ENCODE results near the gene ETV2. TPM values are rescaled to one million over a fixed set of nuclear protein-coding genes. Genes with fewer than 3 reads are reported as not detected.
A peak's percentile ranks its signal among the peaks of the same experiment; 100 is the strongest.
"Not testable (repeated sequence)": the region's sequence is repeated elsewhere in the genome, so short reads cannot be mapped to it uniquely, and the experiment has no call there.

Gene ETV2, protein sequence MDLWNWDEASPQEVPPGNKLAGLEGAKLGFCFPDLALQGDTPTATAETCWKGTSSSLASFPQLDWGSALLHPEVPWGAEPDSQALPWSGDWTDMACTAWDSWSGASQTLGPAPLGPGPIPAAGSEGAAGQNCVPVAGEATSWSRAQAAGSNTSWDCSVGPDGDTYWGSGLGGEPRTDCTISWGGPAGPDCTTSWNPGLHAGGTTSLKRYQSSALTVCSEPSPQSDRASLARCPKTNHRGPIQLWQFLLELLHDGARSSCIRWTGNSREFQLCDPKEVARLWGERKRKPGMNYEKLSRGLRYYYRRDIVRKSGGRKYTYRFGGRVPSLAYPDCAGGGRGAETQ
- polyA plus RNA-seq (ENCODE audit: insufficient read length in 4 of 4) = 1 to 10 TPM; 1.7 to 3.3 (median 2.3) TPM

DNA sequence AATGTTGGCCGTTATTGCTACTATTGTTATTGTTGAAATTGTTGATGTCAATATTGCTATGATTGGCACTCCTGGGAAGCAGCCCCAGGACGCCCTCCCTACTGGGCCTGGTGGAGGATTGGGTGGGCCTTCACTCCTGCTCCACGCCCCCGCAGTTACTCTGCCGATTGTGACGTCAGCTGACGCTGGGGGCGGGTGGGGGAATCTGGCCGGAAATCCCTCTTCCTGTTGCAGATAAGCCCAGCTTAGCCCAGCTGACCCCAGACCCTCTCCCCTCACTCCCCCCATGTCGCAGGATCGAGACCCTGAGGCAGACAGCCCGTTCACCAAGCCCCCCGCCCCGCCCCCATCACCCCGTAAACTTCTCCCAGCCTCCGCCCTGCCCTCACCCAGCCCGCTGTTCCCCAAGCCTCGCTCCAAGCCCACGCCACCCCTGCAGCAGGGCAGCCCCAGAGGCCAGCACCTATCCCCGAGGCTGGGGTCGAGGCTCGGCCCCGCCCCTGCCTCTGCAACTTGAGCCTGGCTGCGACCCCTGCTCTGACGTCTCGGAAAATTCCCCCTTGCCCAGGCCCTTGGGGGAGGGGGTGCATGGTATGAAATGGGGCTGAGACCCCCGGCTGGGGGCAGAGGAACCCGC, at the start of gene ETV2:
ETV2 (plus strand) TSS at position 231 of the 637 bp plus-strand sequence. CDS start 716 bp downstream, outside the sequence.
- no peak for DNase-seq (ENCODE audit: low read depth in 4 of 4, low spot score in 3 of 4)

DNA sequence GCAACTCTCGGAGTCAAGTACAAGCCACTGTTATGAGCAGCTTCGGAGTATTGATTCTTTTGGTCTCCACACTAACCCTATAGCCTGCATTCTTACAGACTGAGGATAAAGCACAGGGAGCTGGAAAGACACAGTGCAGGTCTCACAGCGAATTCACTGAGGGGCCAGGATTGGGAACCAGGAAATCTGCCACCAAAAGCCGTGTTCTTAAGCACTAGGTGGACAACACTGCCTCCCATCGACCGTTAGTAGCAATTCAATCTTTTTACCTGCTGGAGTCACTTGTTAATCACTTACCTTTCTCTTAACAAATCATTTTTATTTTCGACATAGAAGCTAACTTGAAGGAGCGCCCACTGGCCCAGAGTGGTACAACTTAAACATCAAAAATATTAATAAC, 49.3 kb upstream of the ETV2 start:
- peak in 1 of 4 donors; percentile 24 for DNase-seq (ENCODE audit: low read depth in 4 of 4, low spot score in 3 of 4)

DNA sequence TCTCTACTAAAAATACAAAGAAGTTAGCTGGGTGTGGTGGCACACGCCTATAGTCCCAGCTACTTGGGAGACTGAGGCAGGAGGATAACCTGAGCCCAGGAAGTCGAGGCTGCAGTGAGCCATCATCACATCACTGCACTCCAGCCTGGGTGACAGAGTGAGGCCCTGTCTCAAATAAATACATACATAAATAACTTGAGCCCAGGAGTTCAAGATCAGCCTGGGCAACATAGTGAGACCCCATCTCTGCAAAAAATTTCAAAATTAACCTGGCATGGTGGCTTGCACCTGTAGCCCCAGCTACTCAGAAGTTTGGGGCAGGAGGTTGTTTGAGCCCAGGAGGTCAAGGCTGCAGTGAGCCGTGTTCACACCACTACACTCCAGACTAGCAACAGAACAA, 46.5 kb upstream of the ETV2 start:
- not testable (repeated sequence) for DNase-seq (ENCODE audit: low read depth in 4 of 4, low spot score in 3 of 4)

DNA sequence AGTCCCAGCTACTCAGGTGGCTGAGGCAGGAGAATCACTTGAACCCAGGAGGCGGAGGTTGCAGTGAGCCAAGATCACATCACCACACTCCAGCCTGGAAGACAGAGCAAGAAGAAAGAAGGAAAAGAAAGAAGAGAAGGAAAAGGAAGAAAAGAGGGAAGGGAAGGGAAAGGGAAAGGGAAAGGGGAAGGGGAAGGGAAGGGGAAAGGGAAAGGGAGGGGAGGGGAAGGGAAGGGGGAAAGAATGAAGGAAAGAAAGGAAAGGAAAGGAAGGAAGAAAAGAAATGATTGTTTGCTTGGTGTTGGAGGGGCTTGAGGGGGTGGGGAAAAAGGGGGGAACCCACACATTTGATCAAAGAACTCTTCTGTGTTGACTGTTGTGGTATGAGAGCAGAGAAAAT, 45.6 kb upstream of the ETV2 start:
- DNase-seq (ENCODE audit: low read depth in 4 of 4, low spot score in 3 of 4) = no peak

DNA sequence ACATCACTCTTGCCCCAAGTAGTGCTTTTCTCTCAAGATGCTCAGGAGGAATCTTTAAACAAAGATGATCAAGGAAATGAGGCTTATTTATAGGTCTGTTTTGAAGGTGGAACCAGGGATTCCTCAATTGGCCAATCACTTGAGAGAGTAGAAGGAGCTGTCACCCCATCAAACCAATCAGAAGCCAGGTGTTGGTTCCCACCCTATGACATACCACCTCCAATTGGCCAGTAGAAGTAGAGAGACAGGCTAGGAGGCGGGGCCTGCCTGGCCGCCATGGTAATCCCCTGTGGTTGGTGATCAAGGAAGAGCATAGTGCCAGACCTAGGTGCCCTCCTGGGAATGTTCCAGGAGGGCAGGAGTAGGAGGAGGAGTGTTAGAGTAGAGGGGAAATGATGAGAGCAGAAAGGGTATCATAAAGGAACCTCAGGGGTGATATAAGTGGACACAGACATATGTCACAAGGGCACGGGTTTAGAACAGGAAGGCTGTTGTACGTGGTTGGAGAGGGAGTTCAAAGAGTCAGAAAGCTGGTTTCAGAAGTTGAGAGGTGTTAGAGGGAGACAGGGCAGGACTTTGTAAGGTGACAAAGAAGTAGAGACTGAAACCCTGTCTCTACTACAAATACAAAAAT, 45.1 kb upstream of the ETV2 start:
- DNase-seq (ENCODE audit: low read depth in 4 of 4, low spot score in 3 of 4) = no peak

DNA sequence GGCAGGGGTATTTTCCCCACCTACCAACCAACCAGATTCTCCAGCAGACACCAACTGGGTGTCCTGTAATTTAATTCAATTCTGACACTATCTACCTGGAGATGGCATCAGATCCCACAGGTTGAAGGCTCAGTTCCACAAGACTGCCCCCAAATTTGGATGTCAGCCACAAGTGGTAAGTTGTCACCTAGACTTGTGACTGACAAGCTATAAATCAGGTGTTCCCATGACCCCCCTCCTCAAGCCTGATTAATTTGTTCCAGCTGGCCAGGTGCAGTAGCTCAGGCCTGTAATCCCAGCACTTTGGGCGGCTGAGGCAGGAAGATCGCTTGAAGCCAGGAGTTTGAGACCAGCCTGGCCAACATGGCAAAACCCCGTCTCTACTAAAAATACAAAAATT, 39.6 kb upstream of the ETV2 start:
- no peak for DNase-seq (ENCODE audit: low read depth in 4 of 4, low spot score in 3 of 4)

DNA sequence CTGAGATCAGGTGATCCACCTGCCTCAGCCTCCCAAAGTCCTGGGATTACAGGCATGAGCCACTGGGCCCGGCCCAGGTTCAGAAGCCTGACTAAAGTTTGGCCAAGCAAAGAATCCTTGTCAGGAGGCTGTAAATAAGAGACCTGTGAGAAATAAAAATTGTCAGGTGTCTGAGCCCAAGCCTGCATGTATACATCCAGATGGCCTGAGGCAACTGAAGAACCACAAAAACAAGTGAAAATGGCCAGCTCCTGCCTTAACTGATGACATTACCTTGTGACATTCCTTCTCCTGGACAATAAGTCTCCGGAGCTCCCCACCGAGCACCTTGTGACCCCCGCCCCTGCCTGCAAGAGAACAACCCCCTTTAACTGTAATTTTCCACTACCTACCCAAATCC, 37.1 kb upstream of the ETV2 start:
- DNase-seq (ENCODE audit: low read depth in 4 of 4, low spot score in 3 of 4) = not testable (repeated sequence)

DNA sequence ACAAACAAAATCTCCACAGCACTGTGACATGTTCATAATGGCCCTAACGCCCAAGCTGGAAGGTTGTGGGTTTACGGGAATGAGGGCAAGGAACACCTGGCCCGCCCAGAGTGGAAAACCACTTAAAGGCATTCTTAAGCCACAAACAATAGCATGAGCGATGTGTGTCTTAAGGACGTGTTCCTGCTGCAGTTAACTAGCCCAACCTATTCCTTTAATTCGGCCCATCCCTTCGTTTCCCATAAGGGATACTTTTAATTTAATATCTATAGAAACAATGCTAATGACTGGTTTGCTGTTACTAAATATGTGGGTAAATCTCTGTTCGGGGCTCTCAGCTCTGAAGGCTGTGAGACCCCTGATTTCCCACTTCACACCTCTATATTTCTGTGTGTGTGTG, 34.4 kb upstream of the ETV2 start:
- DNase-seq (ENCODE audit: low read depth in 4 of 4, low spot score in 3 of 4) = not testable (repeated sequence)

DNA sequence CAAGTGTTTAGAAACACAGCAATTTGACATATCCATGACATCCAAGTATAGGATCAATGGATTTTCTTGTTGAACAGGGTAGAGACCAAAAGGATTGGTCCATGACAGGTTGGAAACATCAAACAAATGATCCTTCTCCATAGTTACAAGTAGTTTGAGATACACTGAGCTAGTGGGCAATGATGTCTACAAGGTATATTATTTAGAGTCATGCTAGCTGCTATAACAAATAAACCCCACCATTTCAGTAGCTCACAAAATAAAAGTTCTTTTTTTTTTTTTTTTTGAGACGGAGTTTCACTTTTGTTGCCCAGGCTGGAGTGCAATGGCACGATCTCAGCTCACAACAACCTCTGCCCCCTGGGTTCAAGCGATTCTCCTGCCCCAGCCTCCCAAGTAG, 33.9 kb upstream of the ETV2 start:
- no peak for DNase-seq (ENCODE audit: low read depth in 4 of 4, low spot score in 3 of 4)

DNA sequence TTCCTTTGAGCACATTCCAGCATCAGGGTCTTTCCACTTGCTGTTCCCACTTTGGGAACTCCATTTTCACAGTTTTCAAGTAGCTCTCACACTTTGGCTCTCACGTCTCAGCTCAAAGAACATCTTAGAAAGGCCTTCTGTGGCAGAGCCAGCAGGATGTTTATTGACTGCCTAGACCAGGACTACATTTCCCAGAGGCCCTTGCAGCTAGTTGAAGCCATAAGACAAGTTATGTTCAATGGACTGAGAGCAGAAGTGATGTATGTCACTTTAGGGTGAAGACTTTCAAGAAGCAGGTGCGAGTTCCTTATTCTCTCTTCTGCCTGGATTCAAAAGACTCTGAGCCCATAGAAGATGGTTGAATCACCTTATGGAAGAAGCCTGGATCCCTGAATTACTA, 33.3 kb upstream of the ETV2 start:
- DNase-seq (ENCODE audit: low read depth in 4 of 4, low spot score in 3 of 4) = no peak

DNA sequence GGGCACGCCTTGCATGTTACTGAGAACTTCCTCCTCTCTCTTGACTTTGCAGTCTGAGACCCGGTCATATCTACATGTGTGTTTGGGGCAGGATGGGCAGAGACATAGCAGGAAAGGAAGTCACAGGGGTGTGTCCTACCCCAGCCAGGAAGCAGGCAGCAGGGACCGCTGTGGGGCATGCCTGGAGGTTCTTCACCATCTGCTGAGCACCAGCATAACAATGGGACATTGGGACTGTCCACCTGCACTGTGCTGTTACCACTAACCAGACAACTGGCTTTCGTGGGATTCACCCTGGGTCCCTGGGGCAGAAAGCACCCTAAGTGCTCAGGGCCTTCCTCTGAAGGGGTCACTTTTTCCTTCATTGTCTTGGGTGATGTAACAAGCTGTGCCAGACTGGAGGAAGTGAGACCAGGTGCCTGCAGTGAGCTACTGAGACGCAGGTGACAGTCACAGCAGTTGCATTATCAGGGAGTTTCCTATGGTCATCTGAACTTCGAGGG, 31.6 kb upstream of the ETV2 start:
- DNase-seq (ENCODE audit: low read depth in 4 of 4, low spot score in 3 of 4) = no peak

DNA sequence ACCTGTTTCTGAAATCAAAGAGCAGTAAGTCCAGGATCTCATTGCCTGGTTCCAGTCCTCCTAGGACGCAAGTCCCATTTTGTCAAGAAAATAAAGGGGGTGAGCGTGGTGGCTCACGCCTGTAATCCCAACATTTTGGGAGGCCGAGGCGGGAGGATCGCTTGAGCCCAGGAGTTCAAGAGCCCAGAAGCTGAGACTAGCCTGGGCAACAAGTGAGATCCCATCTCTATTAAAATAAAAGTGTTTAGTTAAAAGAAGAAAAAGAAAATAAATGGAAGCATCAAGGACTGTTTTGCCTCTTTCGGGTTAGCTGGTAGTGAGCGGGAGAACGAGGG, 29.4 kb upstream of the ETV2 start:
- DNase-seq (ENCODE audit: low read depth in 4 of 4, low spot score in 3 of 4) = no peak

DNA sequence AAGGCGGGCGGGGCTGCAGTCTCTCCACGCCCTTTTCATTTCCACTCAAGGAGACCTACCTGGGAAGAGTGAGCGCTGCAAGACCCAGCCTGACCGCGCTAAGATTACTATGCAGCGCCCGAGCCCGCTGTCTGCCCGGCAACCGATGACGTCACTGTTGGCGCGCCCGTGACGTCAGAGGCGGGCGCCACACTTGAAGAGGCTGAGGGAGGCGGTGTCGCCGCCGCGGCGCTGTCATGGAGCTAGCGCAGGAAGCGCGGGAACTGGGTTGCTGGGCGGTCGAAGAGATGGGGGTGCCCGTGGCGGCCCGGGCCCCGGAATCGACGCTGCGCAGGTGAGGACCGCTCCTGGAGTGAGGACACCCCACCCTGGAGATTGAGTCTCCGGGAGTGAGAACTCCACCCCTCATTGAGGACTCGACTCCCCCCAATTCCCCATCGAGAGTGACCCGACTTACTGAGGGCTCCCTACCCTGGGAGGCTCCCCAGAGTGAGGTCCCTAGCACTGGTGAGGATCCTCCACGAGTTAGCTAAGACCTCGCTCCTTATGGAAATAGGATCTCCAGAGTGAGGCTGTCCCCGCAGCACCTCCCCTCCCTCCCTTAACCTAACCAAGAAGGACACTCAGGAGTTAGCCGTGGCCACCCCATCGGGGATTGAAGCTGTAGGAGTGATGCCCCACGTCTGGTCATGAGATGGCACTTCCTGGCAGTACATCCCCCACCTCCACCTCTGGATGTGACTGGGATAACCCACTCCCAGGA, 28.8 kb upstream of the ETV2 start, which contains the start of gene HAUS5:
HAUS5 (plus strand) TSS at position 177 of the 763 bp plus-strand sequence; CDS start at position 237, 60 bp downstream.
- DNase-seq (ENCODE audit: low read depth in 4 of 4, low spot score in 3 of 4) = peak; percentile 79 to 85 (median 84)

DNA sequence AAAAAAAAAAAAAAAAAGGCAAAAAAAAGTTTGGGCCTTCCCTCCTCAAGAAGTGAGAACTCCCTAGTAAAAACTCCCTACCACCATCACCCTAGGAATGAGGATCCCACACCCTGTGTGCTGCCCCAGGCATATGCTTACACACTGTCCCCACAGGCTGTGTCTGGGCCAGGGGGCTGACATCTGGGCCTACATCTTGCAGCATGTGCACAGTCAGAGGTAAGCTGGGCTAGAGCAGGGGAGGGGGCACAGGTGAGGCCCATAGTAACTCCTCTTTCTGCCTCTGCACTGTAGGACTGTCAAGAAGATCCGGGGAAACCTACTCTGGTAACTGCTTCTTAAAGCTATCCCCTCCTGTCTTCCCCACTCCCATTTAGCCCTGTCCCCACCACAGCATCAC, 28.0 kb upstream of the ETV2 start:
- no peak for DNase-seq (ENCODE audit: low read depth in 4 of 4, low spot score in 3 of 4)

DNA sequence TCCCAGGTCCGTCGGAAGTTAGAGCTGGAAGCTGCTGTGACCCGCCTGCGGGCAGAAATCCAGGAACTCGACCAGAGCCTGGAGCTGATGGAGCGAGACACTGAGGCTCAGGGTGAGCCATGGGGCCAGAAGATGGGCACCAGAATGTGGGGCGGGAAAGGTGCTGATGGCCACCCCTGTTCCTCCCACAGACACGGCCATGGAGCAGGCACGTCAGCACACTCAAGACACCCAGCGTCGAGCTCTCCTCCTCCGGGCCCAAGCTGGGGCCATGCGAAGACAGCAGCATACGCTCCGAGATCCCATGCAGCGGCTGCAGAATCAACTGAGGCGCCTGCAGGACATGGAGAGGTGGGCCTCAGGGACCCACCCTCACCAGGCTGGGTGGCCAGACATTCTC, 26.5 kb upstream of the ETV2 start:
- no peak for DNase-seq (ENCODE audit: low read depth in 4 of 4, low spot score in 3 of 4)

DNA sequence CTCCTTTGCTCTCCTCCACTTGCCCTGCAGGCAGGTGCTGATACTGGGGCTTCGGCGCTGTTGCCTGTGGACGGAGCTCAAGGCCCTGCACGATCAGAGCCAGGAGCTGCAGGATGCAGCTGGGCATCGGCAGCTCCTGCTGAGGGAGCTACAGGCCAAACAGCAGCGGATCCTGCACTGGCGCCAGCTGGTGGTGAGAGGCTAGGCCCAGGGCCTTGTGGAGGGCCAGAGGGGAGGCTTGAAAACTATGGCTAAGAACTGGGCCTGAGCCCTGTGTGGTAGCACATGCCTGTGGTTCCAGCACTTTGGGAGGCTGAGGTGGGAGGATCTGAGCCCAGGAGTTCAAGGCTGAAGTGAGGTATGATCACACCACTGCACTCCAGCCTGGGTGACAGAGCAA, 22.7 kb upstream of the ETV2 start:
- DNase-seq (ENCODE audit: low read depth in 4 of 4, low spot score in 3 of 4) = no peak

DNA sequence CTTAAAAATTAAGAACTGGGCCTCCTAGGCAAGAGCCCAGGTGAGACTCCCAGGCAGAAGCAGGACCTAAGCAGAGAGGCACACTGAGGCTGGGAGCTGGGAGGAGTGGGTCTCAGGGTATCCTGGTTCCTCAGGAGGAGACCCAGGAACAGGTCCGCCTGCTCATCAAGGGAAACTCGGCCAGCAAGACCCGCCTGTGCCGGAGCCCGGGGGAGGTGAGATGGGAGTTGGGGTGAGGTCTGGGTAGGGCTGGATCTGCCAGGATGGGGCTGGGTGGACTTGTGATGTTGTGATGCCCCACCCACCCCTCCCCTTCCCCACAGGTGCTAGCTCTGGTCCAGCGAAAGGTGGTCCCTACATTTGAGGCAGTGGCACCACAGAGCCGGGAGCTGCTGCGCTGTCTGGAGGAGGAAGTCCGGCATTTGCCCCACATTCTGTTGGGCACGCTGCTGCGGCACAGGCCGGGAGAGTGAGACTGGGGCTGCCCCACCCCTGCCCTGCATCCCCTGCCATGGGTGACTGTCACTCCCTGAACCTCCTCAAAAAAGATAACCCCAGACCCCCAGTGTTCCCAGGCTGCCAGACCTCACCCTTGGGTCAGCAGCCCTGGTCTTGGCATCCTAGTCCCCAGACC, 22.1 kb upstream of the ETV2 start:
- no peak for DNase-seq (ENCODE audit: low read depth in 4 of 4, low spot score in 3 of 4)

DNA sequence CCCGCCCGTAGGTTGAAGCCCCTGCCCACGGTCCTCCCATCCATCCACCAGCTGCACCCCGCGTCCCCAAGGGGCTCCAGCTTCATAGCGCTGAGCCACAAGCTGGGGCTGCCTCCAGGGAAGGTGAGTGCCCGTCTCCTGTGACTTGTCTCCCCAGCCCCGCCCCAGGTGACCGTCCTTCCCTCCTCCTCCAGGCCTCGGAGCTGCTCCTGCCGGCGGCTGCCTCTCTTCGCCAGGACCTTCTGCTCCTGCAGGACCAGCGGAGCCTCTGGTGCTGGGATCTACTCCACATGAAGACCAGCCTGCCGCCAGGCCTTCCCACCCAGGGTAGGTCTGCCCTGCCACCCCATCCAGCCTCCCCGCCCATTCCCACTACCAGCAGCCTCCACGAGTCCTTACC, 21.5 kb upstream of the ETV2 start:
- no peak for DNase-seq (ENCODE audit: low read depth in 4 of 4, low spot score in 3 of 4)

DNA sequence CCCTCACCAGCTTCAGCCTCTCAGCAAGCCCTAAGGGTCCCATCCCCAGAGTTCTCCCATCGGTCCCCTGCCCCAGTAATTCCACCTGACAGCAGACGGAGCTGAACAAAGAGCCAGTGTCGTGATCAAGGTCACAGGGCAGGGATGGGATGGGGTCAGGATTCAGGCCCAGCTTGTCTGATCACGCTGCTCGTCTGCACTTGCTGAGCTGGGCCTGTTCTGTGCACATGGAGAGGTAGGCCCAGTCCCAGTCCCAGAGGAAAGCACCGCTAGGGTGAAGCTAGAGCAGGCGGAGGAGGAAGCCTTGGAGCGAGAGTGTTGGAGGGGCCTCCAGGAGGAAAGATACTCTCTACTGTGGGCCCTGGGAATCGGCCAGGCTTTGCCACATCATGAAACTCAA, 19.8 kb upstream of the ETV2 start:
- no peak for DNase-seq (ENCODE audit: low read depth in 4 of 4, low spot score in 3 of 4)

DNA sequence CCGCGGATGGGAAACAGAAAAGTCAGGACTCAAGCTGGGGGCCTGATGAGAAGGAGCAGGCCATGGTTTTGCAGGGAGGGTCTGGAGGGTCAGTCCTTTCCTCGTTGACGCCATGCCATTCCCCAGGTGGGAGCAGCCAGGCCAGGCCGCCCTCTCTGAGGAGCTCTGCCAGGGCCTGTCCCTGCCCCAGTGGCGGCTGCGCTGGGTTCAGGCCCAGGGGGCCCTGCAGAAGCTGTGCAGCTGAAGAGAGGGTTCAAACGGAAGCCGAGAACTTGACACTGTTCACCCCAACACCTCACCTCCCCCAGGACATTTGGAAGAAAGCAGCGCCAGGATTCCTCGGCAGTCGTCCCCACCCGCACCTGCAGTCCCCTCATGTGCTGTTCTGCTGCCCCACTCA, 18.8 kb upstream of the ETV2 start:
- no peak for DNase-seq (ENCODE audit: low read depth in 4 of 4, low spot score in 3 of 4)
